H1 (cell line): ENCODE data around the gene EPN2. TPM values are rescaled to one million over a fixed set of nuclear protein-coding genes. Genes with fewer than 3 reads are reported as not detected.

ENCODE experiments used
- CTCF ChIA-PET: fragments of 300-600 bp; sonication (Branson Sonifier 250); formaldehyde crosslinking; loops from one replicate; lab custom pipeline; 2021; ENCODE audit not compliant: partially characterized antibody; lab: Charles Lee
- POLR2A ChIA-PET: fragments of 300-600 bp; sonication (Branson Sonifier 250); formaldehyde crosslinking; loops from one replicate; lab custom pipeline; 2021; ENCODE audit warnings: inconsistent platforms; ENCODE audit not compliant: partially characterized antibody; lab: Charles Lee
- DNase-seq, 2 experiments: peaks; one replicate each; pipeline versions ENCODE4 v3.0.0 to v3.0.0-alpha.2; 2010 to 2022; ENCODE audit warnings: low spot score in 2 of 2, low read depth in 1 of 2, mixed read lengths in 1 of 2
- FAIRE-seq: peaks from 2 replicates; lab custom pipeline; 2011; peaks lifted over from hg19 to GRCh38; lab: Jason Lieb, UNC
- H2AFZ ChIP-seq: 2 replicates; pipeline ENCODE4 v1.8.1; 2012; ENCODE audit warnings: low read length, inconsistent platforms
- H2AK5ac ChIP-seq: 2 replicates; pipeline ENCODE4 v1.6.1; 2013; ENCODE audit warnings: low read depth, low read length
- H2BK120ac ChIP-seq: replicated peaks from 2 replicates; pipeline ENCODE3; 2013; ENCODE audit warnings: low read depth, low read length, inconsistent platforms
- H2BK12ac ChIP-seq: 2 replicates; pipeline ENCODE4 v1.6.1; 2013; ENCODE audit warnings: low read depth, low read length
- H2BK15ac ChIP-seq: 2 replicates; pipeline ENCODE4 v1.6.1; 2013; ENCODE audit warnings: low read length
- H2BK20ac ChIP-seq: 2 replicates; pipeline ENCODE4 v1.6.1; 2013; ENCODE audit warnings: low read length
- H2BK5ac ChIP-seq: 2 replicates; pipeline ENCODE4 v1.6.1; 2013; ENCODE audit warnings: low read depth, low read length
- H3K14ac ChIP-seq: 2 replicates; pipeline ENCODE4 v1.6.1; 2013; ENCODE audit warnings: inconsistent platforms; ENCODE audit not compliant: insufficient read length
- H3K18ac ChIP-seq: 2 replicates; pipeline ENCODE4 v1.6.1; 2013; ENCODE audit warnings: low read length; ENCODE audit errors: extremely low read depth
- H3K23ac ChIP-seq: 2 replicates; pipeline ENCODE4 v1.6.1; 2013; ENCODE audit warnings: inconsistent platforms; ENCODE audit not compliant: insufficient read length
- H3K23me2 ChIP-seq: 2 replicates; pipeline ENCODE4 v1.6.1; 2013; ENCODE audit warnings: low read depth, low read length
- H3K27ac ChIP-seq: 2 replicates; pipeline ENCODE4 v1.6.1; 2011; ENCODE audit warnings: low read depth, low read length, inconsistent platforms
- H3K27me3 ChIP-seq, 4 experiments: replicated peaks in 1 of 4; 1 replicate in 1 of 4; 2 replicates in 3 of 4; pipeline versions ENCODE4 v1.6.1 to v1.8.1; 2011 to 2013; ENCODE audit warnings: low read length in 3 of 4, mild to moderate bottlenecking in 3 of 4, inconsistent platforms in 2 of 4, mixed read lengths in 2 of 4, moderate library complexity in 1 of 4; ENCODE audit not compliant: control insufficient read depth in 3 of 4, insufficient read depth in 3 of 4; ENCODE audit errors: extremely low read depth in 1 of 4
- H3K36me3 ChIP-seq, 4 experiments: 2 replicates each; pipeline versions ENCODE4 v1.6.1 to v1.8.1; 2011 to 2013; ENCODE audit warnings: mild to moderate bottlenecking in 4 of 4, low read length in 3 of 4, moderate library complexity in 2 of 4, control low read depth in 1 of 4, inconsistent platforms in 1 of 4; ENCODE audit not compliant: insufficient read depth in 4 of 4, control insufficient read depth in 2 of 4
- H3K4ac ChIP-seq: replicated peaks from 2 replicates; pipeline ENCODE3; 2013; ENCODE audit warnings: low read length, low read depth, mixed read lengths, inconsistent platforms; ENCODE audit not compliant: insufficient read length
- H3K4me1 ChIP-seq, 4 experiments: replicated peaks in 1 of 4; 1 replicate in 1 of 4; 2 replicates in 3 of 4; pipeline versions ENCODE4 v1.6.1 to v1.8.1; 2011 to 2013; ENCODE audit warnings: low read length in 3 of 4, inconsistent platforms in 2 of 4, mixed read lengths in 1 of 4; ENCODE audit not compliant: insufficient read depth in 4 of 4, control insufficient read depth in 3 of 4
- H3K4me2 ChIP-seq, 2 experiments: 2 replicates each; pipeline versions ENCODE4 v1.6.1 to v1.8.1; 2011 to 2013; ENCODE audit warnings: low read depth in 2 of 2, low read length in 2 of 2, control low read depth in 1 of 2, inconsistent platforms in 1 of 2, mild to moderate bottlenecking in 1 of 2; ENCODE audit not compliant: insufficient read depth in 1 of 2
- H3K4me3 ChIP-seq, 4 experiments: fragments of 200-600, 300-600 bp in 1 of 4; sonication (generic), shearing (Covaris generic), sonication (Bioruptor Twin) in 1 of 4; 2 replicates each; pipeline versions ENCODE4 v1.5.1 to v1.8.1; 2011 to 2016; ENCODE audit warnings: low read length in 4 of 4, low read depth in 3 of 4, control low read depth in 2 of 4, inconsistent platforms in 2 of 4, mild to moderate bottlenecking in 2 of 4, mixed read lengths in 1 of 4, moderate library complexity in 1 of 4; ENCODE audit not compliant: insufficient read depth in 2 of 4; ENCODE audit errors: extremely low read depth in 1 of 4
- H3K56ac ChIP-seq: replicated peaks from 2 replicates; pipeline ENCODE3; 2013; ENCODE audit warnings: low read depth, mild to moderate bottlenecking, mixed read lengths, low read length, inconsistent platforms; ENCODE audit not compliant: insufficient read length
- H3K79me1 ChIP-seq: 2 replicates; pipeline ENCODE4 v1.6.1; 2013; ENCODE audit warnings: low read depth, low read length, control low read depth
- H3K79me2 ChIP-seq, 2 experiments: 2 replicates each; pipeline versions ENCODE4 v1.6.1 to v1.8.1; 2012 to 2013; ENCODE audit warnings: low read length in 2 of 2, mild to moderate bottlenecking in 2 of 2, inconsistent platforms in 1 of 2; ENCODE audit not compliant: insufficient read depth in 2 of 2, control insufficient read depth in 1 of 2
- H3K9ac ChIP-seq, 4 experiments: replicated peaks in 1 of 4; 1 replicate in 1 of 4; 2 replicates in 3 of 4; pipeline versions ENCODE4 v1.6.1 to v1.8.1; 2011 to 2013; ENCODE audit warnings: low read depth in 3 of 4, low read length in 3 of 4, control low read depth in 2 of 4, mild to moderate bottlenecking in 2 of 4, moderate library complexity in 2 of 4, inconsistent platforms in 1 of 4; ENCODE audit errors: extremely low read depth in 1 of 4
- H3K9me3 ChIP-seq, 2 experiments: 2 replicates each; pipeline versions ENCODE4 v1.6.1 to v1.8.1; 2012 to 2013; ENCODE audit warnings: mild to moderate bottlenecking in 2 of 2, moderate library complexity in 2 of 2, control low read depth in 1 of 2, inconsistent platforms in 1 of 2, low read depth in 1 of 2, low read length in 1 of 2, mixed read lengths in 1 of 2; ENCODE audit not compliant: insufficient read depth in 2 of 2
- H4K20me1 ChIP-seq, 2 experiments: replicated peaks in 1 of 2; 2 replicates each; pipeline versions ENCODE3 to v1.8.1; 2011 to 2013; ENCODE audit warnings: inconsistent platforms in 2 of 2, low read length in 2 of 2, mild to moderate bottlenecking in 1 of 2; ENCODE audit not compliant: insufficient read depth in 2 of 2, control insufficient read depth in 1 of 2
- H4K5ac ChIP-seq: 2 replicates; pipeline ENCODE4 v1.6.1; 2013; ENCODE audit warnings: low read length, low read depth, mixed read lengths, inconsistent platforms; ENCODE audit not compliant: insufficient read length
- H4K8ac ChIP-seq: 2 replicates; pipeline ENCODE4 v1.8.0; 2013; ENCODE audit warnings: mild to moderate bottlenecking, moderate library complexity, low read length, inconsistent platforms; ENCODE audit not compliant: insufficient read depth; ENCODE audit errors: extremely low read depth
- H4K91ac ChIP-seq: replicated peaks from 2 replicates; pipeline ENCODE3; 2013; ENCODE audit warnings: low read length, mixed read lengths, inconsistent platforms; ENCODE audit not compliant: insufficient read length
- CBX5 ChIP-seq: fragments of 300-800, 300-1000 bp; sonication (generic); IDR thresholded peaks from 2 replicates; pipeline ENCODE4 v1.7.1; 2016; ENCODE audit warnings: antibody characterized with exemption, low read length, low read depth
- CEBPB ChIP-seq: IDR thresholded peaks from 2 replicates; pipeline ENCODE4 v1.6.1; 2012; ENCODE audit warnings: low read depth, low read length
- E2F6 ChIP-seq: IDR thresholded peaks from 2 replicates; pipeline ENCODE4 v1.6.1; 2012; ENCODE audit warnings: inconsistent platforms
- GABPA ChIP-seq: IDR thresholded peaks from 2 replicates; pipeline ENCODE4 v1.6.1; 2011; ENCODE audit warnings: mild to moderate bottlenecking, low read length, moderate library complexity, borderline replicate concordance; ENCODE audit not compliant: insufficient read depth
- HDAC6 ChIP-seq: IDR thresholded peaks from one replicate; pipeline ENCODE4 v1.7.1; 2012; ENCODE audit warnings: low read depth, mild to moderate bottlenecking, inconsistent platforms, low read length, moderate library complexity
- KDM1A ChIP-seq: fragments of 200-600, 300-600 bp; sonication (generic); IDR thresholded peaks from 2 replicates; pipeline ENCODE4 v1.7.1; 2016; ENCODE audit warnings: mild to moderate bottlenecking, low read length, borderline replicate concordance
- NANOG ChIP-seq: IDR thresholded peaks from 2 replicates; pipeline ENCODE4 v1.6.1; 2011; ENCODE audit warnings: low read length, low read depth, mild to moderate bottlenecking, inconsistent platforms; ENCODE audit not compliant: insufficient read depth, poor library complexity, severe bottlenecking
- SP1 ChIP-seq: IDR thresholded peaks from 2 replicates; pipeline ENCODE4 v1.6.1; 2011; ENCODE audit warnings: low read depth, low read length
- SP4 ChIP-seq: IDR thresholded peaks from 2 replicates; pipeline ENCODE4 v1.6.1; 2012; ENCODE audit warnings: low read length, inconsistent platforms
- USF2 ChIP-seq: IDR thresholded peaks from 2 replicates; pipeline ENCODE4 v1.6.1; 2011; ENCODE audit warnings: low read length, improper control_type of control experiment
- WGBS, 2 experiments: shearing (Covaris generic) in 1 of 2; methylation state at CpG; one replicate each; pipeline versions ENCODE4 v1.1.6 to v1.1.7; 2013 to 2015; ENCODE audit warnings: low lambda C conversion rate in 2 of 2, mixed read lengths in 2 of 2, inconsistent platforms in 1 of 2, low coverage in 1 of 2, missing lambda C conversion rate in 1 of 2; ENCODE audit not compliant: insufficient replicate concordance in 2 of 2, insufficient coverage in 1 of 2, insufficient read length in 1 of 2; ENCODE audit errors: extremely low coverage in 1 of 2, missing lambda C conversion rate in 1 of 2; 5-methylcytosine and 5-hydroxymethylcytosine counted together
- polyA plus RNA-seq, 7 experiments: library from polyadenylated mRNA; depleted of rRNA in 3 of 7; stranded (reverse) in 5 of 7; unstranded in 2 of 7; fragments of >200 nt in 5 of 7; fragments of 200-250 nt in 2 of 7; gene quantifications; 1 replicate in 5 of 7; 2 replicates in 1 of 7; 4 replicates in 1 of 7; pipeline versions ENCODE4 v1.2.1 to v1.2.3, GENCODE V29; 2011 to 2013; ENCODE audit warnings: missing spikeins in 2 of 7, mixed read lengths in 2 of 7
- total RNA-seq: library from RNA; stranded (reverse); fragmentation: NEBNext Ultra II Directional; extraction: Animal tissue kit (Norgen Biotek cat#: 25700); gene quantifications from 2 replicates; pipeline ENCODE4 v1.2.1, GENCODE V29; 2021

EPN2 gene
- total and polyA plus RNA-seq, 2 of the 8 experiments (the other 6 are each of a cell fraction or from before 2014, with no cell fraction given) = 28.7 to 55.8 TPM

- Histone ChIP-seq H2AFZ (no peak overlapping the region), H4K8ac (no peak overlapping the region), H3K9ac (no peak overlapping the region), H3K4me1 (peaks cover 3 to 18% (median 10%) of the 10 kb centered on the region in 4 experiments), H4K91ac (no peak overlapping the region), H3K79me2 (peaks cover 0 to 21% of the 10 kb centered on the region in 2 experiments; a peak in 1 of 4 replicates), H3K36me3 (no peaks in the 10 kb centered on the region), H3K4me3 (no peak overlapping the region), H3K4me2 (no peak overlapping the region), H3K4ac (no peak overlapping the region), H3K23me2 (no peaks in the 10 kb centered on the region), H3K23ac (no peak overlapping the region), H2BK12ac (no peak overlapping the region), H4K20me1 (peaks cover 7 to 15% of the 10 kb centered on the region in 2 experiments), H3K27me3 (no peaks in the 10 kb centered on the region), H2BK20ac (no peak overlapping the region), H2BK15ac (no peak overlapping the region), H3K9me3 (no peaks in the 10 kb centered on the region), H2AK5ac (no peak overlapping the region), H2BK120ac (no peak overlapping the region), H3K56ac (no peak overlapping the region), H3K79me1 (0 out of 2 replicates have a peak, but pooled peaks cover 8% of the 10 kb centered on the region), H3K27ac (no peak overlapping the region), H3K18ac (no peak overlapping the region), H2BK5ac (peak overlapping the region; percentile 24; the same call in 1 of the 2 replicates), H4K5ac (no peak overlapping the region), H3K14ac (no peak overlapping the region)
- CTCF ChIA-PET = interaction anchor here (0.9 to 3.5 kb wide), 5 partner anchors 14 to 55 kb away, joined by 3 to 10 read pairs (median 4); no protein-coding TSS in a partner anchor
- FAIRE-seq (no peak), DNase-seq (no peak)
- TF ChIP-seq NANOG (no peak), USF2 (no peak), CBX5 (no peak), CEBPB (no peak), SP4 (no peak), SP1 (no peak), HDAC6 (no peak), GABPA (no peak), KDM1A (no peak), E2F6 (no peak)
- 91% methylated on average over 11 of the region's 12 CpGs; no CpG with 5 or more reads in 1 of the 2 experiments for WGBS, 2 experiments
- POLR2A ChIA-PET = no interaction called here
Observed at GRCh38 chr17:19291646-19292376, 54.6 kb downstream of the EPN2 start.
